Activated CD4-positive, CD25-positive, alpha-beta regulatory T cell treated with anti-CD3 and anti-CD28 coated beads, Interleukin-2, amount 50 U/mL, for 24 hours (primary cell): ENCODE measurements around the gene TRMT10A.
"Not testable (repeated sequence)": the region's sequence is repeated elsewhere in the genome, so short reads cannot be mapped to it uniquely, and the experiment has no call there.

Experiments used
- ATAC-seq, 2 donors: fragments of 150-1000 bp; cut with Tn5 transposase; one replicate each; pipeline ENCODE4 v1.10.0; 2021; ENCODE audit warnings: mild to moderate bottlenecking in 1 of 2, moderate library complexity in 1 of 2

TRMT10A gene

GRCh38 chr4:99540277-99540939 lies 23.4 kb downstream of the TRMT10A start:
- no peak for ATAC-seq

DNA sequence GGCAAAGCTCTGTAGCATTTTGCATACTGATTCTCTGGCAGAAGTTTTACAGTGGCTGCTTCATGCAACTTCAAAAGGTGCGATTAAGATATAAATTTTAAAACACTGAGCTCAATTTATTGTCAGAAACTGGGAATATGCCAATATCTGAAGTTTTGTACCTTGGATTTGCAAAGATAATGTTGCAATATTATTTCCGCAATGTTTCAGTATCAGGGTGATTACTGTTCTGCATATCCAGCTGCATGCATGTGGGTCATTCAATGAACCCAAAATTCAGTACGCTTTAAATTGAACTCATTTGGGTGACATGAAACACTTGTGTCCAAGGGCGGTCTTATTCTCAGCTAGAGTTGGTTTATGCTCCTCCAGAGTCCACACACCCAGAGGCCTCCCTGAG lies 26.2 kb downstream of the TRMT10A start:
- ATAC-seq: no peak

DNA sequence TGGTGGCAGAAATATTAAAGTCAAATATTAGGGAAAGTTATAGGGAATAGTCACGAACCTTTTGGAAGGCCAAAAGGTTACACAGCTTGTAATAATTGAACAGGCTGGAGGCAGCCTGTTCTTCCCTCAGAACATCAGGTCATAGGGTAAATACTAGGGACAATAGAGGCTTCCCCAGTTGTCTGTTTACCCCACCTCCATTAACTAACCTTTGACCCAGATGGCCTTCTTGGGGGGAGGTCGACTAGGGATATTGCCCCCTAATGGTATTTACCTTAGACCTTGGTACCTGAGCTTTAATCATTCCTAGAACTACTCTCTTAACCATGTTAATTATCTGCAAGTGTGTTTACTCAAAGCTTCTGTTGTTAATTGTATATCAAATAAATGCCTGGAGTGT lies 27.0 kb downstream of the TRMT10A start:
- ATAC-seq: no peak

DNA sequence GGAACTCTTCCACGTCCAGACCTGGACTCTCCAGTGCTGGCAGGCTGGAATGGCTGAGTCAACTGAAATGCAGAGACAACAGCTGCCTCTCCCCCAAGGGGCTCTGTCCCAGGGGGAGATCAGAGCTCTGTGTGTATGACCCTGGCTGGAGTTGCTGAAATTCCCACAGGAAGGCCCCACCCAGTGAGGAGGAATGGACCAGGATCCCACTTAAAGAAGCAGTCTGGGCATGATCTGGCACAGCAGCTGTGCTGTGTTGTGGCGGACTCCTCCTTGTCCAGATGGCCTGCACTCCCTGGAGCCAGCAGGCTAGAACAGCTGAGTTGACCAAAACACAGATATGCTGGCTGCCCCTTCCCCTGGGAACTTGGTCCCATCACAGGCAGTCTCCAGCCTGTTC lies 27.6 kb downstream of the TRMT10A start:
- ATAC-seq: no peak

DNA sequence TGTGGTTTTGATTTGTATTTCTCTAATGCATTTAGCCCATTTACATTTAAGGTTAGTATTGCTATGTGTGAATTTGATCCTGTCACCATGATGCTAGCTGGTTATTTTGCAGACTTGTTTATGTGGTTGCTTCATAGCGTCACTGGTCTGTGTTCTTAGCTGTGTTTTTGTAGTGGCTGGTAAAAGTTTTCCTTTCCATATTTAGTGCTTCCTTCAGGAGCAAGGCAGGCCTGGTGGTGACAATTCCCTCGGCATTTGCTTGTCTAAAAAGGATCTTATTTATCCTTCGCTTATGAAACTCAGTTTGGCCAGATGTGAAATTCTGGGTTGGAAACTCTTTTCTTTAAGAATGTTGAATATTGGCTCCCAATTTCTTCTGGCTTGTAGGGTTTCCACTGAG lies 29.1 kb downstream of the TRMT10A start:
- ATAC-seq: not testable (repeated sequence)

GRCh38 chr4:99529956-99530355 lies 33.9 kb downstream of the TRMT10A start:
- no peak for ATAC-seq

GRCh38 chr4:99529228-99529627 lies 34.6 kb downstream of the TRMT10A start:
- no peak for ATAC-seq

GRCh38 chr4:99518601-99519295 lies 45.1 kb downstream of the TRMT10A start:
- ATAC-seq: no peak

GRCh38 chr4:99510721-99511120 lies 53.1 kb downstream of the TRMT10A start, which contains the start of gene C4orf17:
TSS of gene C4orf17 (plus strand) at chr4:99511021. CDS start at chr4:99513082, 2,061 bp downstream.
- ATAC-seq: no peak

- peak; percentile 87 to 92 for ATAC-seq
Observed at GRCh38 chr4:99507762-99508161, 56.1 kb downstream of the TRMT10A start.

DNA sequence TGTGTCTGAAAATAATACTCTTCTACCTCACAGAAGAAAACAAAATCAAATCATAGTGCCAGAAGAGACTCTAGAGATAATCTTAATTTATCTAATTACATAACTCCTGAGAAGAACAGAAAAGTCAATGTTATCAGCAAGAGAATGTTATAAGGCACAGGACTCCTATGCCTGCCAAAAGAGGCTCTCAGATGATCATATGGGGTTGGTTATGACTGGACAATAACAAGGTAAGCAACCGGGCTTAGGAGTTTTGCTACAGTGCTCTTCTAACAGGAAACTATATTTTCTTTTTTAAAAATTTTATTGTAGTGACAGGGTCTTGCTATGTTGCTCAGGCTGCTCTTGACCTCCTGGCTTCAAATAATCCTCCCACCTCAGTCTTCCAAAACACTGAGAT lies 56.5 kb downstream of the TRMT10A start:
- ATAC-seq: no peak

- ATAC-seq: no peak
Observed at GRCh38 chr4:99506781-99507180, 57.1 kb downstream of the TRMT10A start.

DNA sequence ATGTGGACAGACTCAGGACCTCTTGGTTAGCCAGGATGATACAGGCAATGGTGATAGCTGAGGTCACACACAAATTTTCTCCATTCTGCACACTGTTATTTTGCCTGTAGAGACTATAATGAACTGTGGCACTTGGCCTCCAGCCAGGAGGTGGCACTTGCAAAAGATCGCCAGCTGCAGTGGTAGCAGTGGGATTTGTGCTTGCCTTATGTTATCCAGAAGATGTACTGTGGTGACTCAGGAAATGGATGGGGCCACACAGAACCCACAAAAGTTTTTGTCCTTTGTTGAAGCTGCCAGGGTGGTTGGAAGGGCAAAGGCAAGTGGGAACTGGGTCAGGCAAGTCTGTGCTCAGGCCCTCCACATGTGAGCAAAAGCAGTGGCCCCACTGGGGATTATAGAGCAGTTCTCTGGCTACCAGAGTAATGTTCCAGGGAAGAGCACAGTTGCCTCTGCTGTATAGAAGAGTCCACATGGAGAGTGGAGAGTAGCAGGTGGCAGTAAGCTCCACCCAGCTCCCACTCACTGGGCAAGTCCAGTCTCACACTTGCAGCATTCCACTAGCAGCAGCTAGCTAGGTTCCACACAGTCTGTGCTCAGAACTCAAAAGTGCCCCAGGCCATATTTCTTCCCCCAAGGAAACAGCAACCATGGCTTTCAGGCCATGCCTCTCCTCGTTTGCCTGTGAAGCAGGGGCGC lies 58.9 kb downstream of the TRMT10A start:
- ATAC-seq: no peak
